ENCODE results near the gene HDAC10.
A peak's percentile ranks its signal among the peaks of the same experiment; 100 is the strongest.

The HDAC10 gene

DNA sequence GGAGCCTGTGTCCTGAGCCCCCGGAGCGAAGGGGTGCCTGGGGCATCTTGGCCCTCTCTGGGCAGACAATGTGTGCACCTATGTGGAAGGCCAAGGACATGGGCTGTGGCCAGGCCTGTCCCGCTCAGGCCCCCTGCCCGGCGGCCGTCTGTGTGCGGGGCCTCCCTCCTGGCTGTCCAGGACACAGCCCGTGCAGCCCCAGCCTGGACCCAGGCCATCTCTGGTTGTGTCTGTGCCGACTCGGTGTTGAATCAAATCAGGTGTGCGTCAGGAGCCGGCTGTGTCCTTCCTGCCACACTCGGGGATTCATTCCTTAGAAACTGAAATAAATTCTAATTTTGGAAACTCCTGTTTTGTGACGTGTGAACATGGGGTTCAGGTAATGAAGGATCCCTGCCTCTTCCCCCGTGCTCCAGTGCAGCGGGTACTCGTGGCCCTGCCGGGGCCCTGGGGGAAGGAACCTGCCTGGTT, 51.8 kb downstream of the HDAC10 start:
- DNase-seq (ENCODE audit: insufficient read length, low spot score) (no peak), FAIRE-seq (no peak)
- TF ChIP-seq TAF1 (IDR thresholded peaks at IDR 0.05; ENCODE audit: low read depth, low read length) (no peak), SPI1 (IDR thresholded peaks at IDR 0.05; ENCODE audit: low read depth, low read length) (no peak), PAX5 (IDR thresholded peaks at IDR 0.05; ENCODE audit: insufficient read depth, low read length, severe bottlenecking) (no peak), POU2F2 (IDR thresholded peaks at IDR 0.05; ENCODE audit: low read depth, low read length) (no peak), POLR2A (IDR thresholded peaks at IDR 0.05; ENCODE audit: low read depth, low read length) (no peak), POLR2AphosphoS5 (IDR thresholded peaks at IDR 0.05; ENCODE audit: low read depth, low read length) (no peak)

DNA sequence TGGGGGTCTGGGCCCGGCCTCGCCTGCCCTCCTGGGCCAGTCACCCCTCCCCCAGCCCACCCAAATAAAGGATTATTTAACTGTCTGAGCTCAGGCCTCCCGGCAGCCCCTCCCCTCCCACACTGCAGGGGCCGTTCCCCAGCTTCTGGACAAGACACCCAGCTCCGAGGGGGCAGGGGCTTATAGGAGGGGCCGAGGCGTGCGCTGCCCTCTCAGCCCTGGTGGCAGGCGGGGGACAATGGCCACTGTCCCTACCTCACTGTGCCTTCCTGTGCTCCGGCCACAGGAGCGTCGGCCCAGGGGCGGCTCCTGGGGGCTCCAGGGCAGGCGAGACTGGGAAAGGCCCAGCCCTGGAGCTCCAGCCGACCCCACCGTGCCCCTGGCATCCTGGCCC, 52.4 kb downstream of the HDAC10 start:
- no peak for DNase-seq (ENCODE audit: insufficient read length, low spot score)
- TF ChIP-seq PAX5 (IDR thresholded peaks at IDR 0.05; ENCODE audit: insufficient read depth, low read length, severe bottlenecking) (no peak), POLR2AphosphoS5 (IDR thresholded peaks at IDR 0.05; ENCODE audit: low read depth, low read length) (no peak), SPI1 (IDR thresholded peaks at IDR 0.05; ENCODE audit: low read depth, low read length) (no peak), TAF1 (IDR thresholded peaks at IDR 0.05; ENCODE audit: low read depth, low read length) (no peak), POLR2A (IDR thresholded peaks at IDR 0.05; ENCODE audit: low read depth, low read length) (no peak), POU2F2 (IDR thresholded peaks at IDR 0.05; ENCODE audit: low read depth, low read length) (no peak)
- no peak for FAIRE-seq

DNA sequence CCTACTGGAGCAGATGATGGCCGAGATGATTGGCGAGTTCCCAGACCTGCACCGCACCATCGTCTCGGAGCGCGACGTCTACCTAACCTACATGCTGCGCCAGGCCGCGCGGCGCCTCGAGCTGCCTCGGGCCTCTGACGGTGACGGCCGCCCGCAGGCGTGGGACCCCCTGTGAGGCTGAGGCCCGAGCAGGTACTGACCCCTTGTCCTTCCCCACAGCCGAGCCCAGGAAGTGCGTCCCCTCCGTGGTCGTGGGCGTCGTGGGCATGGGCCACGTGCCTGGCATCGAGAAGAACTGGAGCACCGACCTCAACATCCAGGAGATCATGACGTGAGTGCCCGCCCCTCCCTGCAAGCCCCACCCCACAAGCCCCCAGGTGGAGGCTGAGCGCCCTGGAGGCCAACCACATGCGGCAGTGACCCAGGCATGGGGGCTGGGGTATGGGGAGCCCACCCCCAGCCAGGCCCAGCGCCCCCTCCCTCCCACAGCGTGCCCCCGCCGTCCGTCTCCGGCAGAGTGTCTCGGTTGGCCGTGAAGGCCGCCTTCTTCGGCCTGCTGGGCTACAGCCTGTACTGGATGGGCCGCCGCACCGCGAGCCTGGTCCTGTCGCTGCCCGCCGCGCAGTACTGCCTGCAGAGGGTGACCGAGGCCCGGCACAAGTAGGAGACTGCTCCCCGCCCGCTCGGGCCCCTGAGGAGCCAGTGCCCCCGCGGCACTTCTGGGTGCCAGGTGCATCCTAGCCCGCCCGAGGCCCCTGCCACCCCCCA, 53.0 kb downstream of the HDAC10 start:
- no peak for DNase-seq (ENCODE audit: insufficient read length, low spot score)
- TF ChIP-seq POLR2A (IDR thresholded peaks at IDR 0.05; ENCODE audit: low read depth, low read length) (no peak), POU2F2 (IDR thresholded peaks at IDR 0.05; ENCODE audit: low read depth, low read length) (no peak), PAX5 (IDR thresholded peaks at IDR 0.05; ENCODE audit: insufficient read depth, low read length, severe bottlenecking) (no peak), POLR2AphosphoS5 (IDR thresholded peaks at IDR 0.05; ENCODE audit: low read depth, low read length) (no peak), TAF1 (IDR thresholded peaks at IDR 0.05; ENCODE audit: low read depth, low read length) (no peak), SPI1 (IDR thresholded peaks at IDR 0.05; ENCODE audit: low read depth, low read length) (no peak)
- FAIRE-seq = no peak

DNA sequence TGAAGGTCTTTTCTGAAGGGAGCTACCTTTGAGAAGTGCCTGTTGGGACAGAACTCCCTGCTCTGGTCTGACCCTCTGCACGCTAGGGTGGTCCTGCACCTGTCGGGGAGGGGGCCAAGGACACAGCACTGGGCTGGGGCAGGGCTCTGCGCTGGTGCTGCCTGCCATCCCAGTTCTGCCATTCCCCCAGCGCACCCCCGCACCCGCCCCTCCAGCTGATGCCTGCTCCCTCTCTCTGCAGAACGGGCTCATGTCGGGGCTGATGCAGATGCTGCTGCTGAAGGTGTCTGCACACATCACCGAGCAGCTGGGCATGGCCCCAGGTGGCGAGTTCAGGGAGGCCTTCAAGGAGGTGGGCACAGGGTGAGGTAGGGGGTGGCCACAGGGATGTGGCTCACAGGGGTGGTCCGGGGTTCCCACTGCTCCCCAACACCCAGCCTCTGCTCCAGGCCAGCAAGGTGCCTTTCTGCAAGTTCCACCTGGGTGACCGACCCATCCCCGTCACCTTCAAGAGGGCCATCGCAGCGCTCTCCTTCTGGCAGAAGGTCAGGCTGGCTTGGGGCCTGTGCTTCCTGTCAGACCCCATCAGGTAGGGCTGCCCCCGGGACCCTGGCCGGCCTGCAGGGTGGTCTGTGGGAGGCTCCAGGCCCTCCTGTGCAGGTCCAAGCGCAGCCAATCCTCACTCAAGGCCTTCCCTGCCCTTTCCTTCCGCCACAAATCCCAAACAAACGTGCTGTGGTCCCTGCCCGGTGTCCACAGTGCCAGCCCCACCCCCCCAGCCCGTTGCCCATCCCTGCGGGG, 53.9 kb downstream of the HDAC10 start:
- DNase-seq (ENCODE audit: insufficient read length, low spot score) = no peak
- no peak for FAIRE-seq
- TF ChIP-seq POU2F2 (IDR thresholded peaks at IDR 0.05; ENCODE audit: low read depth, low read length) = no peak
- no peak for TF ChIP-seq POLR2A (IDR thresholded peaks at IDR 0.05; ENCODE audit: low read depth, low read length)
- TF ChIP-seq PAX5 (IDR thresholded peaks at IDR 0.05; ENCODE audit: insufficient read depth, low read length, severe bottlenecking) = no peak
- TF ChIP-seq POLR2AphosphoS5 (IDR thresholded peaks at IDR 0.05; ENCODE audit: low read depth, low read length) = peak; percentile 46; the same call in 1 of the 2 replicates
- TF ChIP-seq TAF1 (IDR thresholded peaks at IDR 0.05; ENCODE audit: low read depth, low read length) = no peak
- no peak for TF ChIP-seq SPI1 (IDR thresholded peaks at IDR 0.05; ENCODE audit: low read depth, low read length)

DNA sequence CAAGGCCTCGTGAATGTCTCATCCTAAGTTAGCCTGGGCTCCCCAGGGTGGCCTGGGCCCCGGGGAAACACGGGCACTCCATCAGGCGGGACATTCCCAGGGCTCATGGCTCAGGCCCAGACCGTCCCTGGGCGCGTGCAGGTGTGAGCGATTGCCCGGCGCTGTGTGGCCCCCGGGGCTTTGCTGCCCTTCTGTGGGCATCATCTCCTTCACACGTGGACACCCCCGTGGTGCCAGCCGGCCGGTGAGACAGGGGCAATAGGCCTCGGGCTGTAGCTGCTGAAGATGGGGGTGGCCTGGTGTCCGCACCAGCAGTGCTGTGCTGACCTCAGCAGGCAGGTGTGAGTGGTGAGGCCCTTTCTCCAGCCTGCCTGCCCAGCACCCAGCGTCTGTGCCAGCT, 54.8 kb downstream of the HDAC10 start:
- DNase-seq (ENCODE audit: insufficient read length, low spot score) = no peak
- FAIRE-seq = no peak
- TF ChIP-seq POLR2AphosphoS5 (IDR thresholded peaks at IDR 0.05; ENCODE audit: low read depth, low read length) = no peak
- TF ChIP-seq POU2F2 (IDR thresholded peaks at IDR 0.05; ENCODE audit: low read depth, low read length) = no peak
- TF ChIP-seq POLR2A (IDR thresholded peaks at IDR 0.05; ENCODE audit: low read depth, low read length) = no peak
- TF ChIP-seq TAF1 (IDR thresholded peaks at IDR 0.05; ENCODE audit: low read depth, low read length) = no peak
- no peak for TF ChIP-seq SPI1 (IDR thresholded peaks at IDR 0.05; ENCODE audit: low read depth, low read length)
- no peak for TF ChIP-seq PAX5 (IDR thresholded peaks at IDR 0.05; ENCODE audit: insufficient read depth, low read length, severe bottlenecking)
